ENCODE data around the gene NAT8. TPM values are rescaled to one million over a fixed set of nuclear protein-coding genes. Genes with fewer than 3 reads are reported as not detected.

The NAT8 gene
- polyA plus RNA-seq, 1 of the 3 experiments (the other 2 are of a cell fraction) = not detected

GRCh38 chr2:73640946-73641766 is 1.1 kb downstream of the NAT8 start:
- Histone ChIP-seq H3K27me3 (ENCODE audit: insufficient read depth) (no peaks in the 10 kb centered on the region), H3K4me1 (ENCODE audit: control insufficient read depth in 1 of 2, insufficient read depth in 2 of 2, low read depth in 1 of 2, low read length in 1 of 2) (no peaks in the 10 kb centered on the region), H3K79me2 (ENCODE audit: insufficient read depth) (no peaks in the 10 kb centered on the region), H3K9me2 (no peaks in the 10 kb centered on the region), H3K36me3 (replicated peaks in 1 of 2; ENCODE audit: control insufficient read depth in 1 of 2, insufficient read depth in 2 of 2, low read length in 1 of 2) (no peaks in the 10 kb centered on the region), H3K4me2 (no peak overlapping the region), H3K4me3 (ENCODE audit: low read depth in 2 of 2, low read length in 1 of 2) (no peak overlapping the region), H3K27ac (ENCODE audit: low read depth in 2 of 2, low read length in 1 of 2) (no peak overlapping the region), H3F3A (replicated peaks; ENCODE audit: insufficient read depth) (no peaks in the 10 kb centered on the region), H4K20me1 (ENCODE audit: insufficient read depth) (no peaks in the 10 kb centered on the region), H3K9ac (no peak overlapping the region), H2AFZ (ENCODE audit: low read depth) (no peak overlapping the region), H3K9me3 (no peaks in the 10 kb centered on the region)
- DNase-seq = no peak
- whole genome bisulfite sequencing (ENCODE audit: low lambda C conversion rate) = 66% methylated on average over 15 of the region's 19 CpGs
- ChIA-PET CTCF (no interaction called here), POLR2A (no interaction called here)
- TF ChIP-seq ELF1 (IDR thresholded peaks at IDR 0.05) (no peak), CHD2 (IDR thresholded peaks at IDR 0.05; ENCODE audit: low read length, partially characterized antibody) (no peak), MAX (IDR thresholded peaks at IDR 0.05; ENCODE audit: low read depth) (no peak), RFX5 (IDR thresholded peaks at IDR 0.05; ENCODE audit: low read length) (no peak), MEF2A (IDR thresholded peaks at IDR 0.05; ENCODE audit: borderline replicate concordance, low read depth) (no peak), TCF12 (IDR thresholded peaks at IDR 0.05) (no peak), RCOR1 (IDR thresholded peaks at IDR 0.05; ENCODE audit: low read length) (no peak), MXI1 (IDR thresholded peaks at IDR 0.05; ENCODE audit: low read depth, low read length) (no peak), ZBTB33 (IDR thresholded peaks at IDR 0.05; ENCODE audit: borderline replicate concordance, low read depth) (no peak), EZH2phosphoT487 (IDR thresholded peaks at IDR 0.05; ENCODE audit: borderline replicate concordance, low read depth) (no peak), SMC3 (IDR thresholded peaks at IDR 0.05; ENCODE audit: low read depth, low read length) (no peak), GATA2 (CRISPR knock-in tag; IDR thresholded peaks at IDR 0.05) (no peak), GABPA (IDR thresholded peaks at IDR 0.05; ENCODE audit: low read depth) (no peak), FOXJ3 (CRISPR knock-in tag; IDR thresholded peaks at IDR 0.05) (no peak), NFIC (IDR thresholded peaks at IDR 0.05; ENCODE audit: borderline replicate concordance) (no peak), EP300 (IDR thresholded peaks at IDR 0.05; ENCODE audit: borderline replicate concordance in 1 of 2, low read depth in 1 of 2, low read length in 1 of 2) (no peak), REST (IDR thresholded peaks at IDR 0.05; ENCODE audit: low read depth, low read length) (no peak), TAF1 (IDR thresholded peaks at IDR 0.05; ENCODE audit: borderline replicate concordance, low read depth, low read length) (no peak)
